Measurements from ENCODE around the gene PAPPA.

PAPPA gene

DNA sequence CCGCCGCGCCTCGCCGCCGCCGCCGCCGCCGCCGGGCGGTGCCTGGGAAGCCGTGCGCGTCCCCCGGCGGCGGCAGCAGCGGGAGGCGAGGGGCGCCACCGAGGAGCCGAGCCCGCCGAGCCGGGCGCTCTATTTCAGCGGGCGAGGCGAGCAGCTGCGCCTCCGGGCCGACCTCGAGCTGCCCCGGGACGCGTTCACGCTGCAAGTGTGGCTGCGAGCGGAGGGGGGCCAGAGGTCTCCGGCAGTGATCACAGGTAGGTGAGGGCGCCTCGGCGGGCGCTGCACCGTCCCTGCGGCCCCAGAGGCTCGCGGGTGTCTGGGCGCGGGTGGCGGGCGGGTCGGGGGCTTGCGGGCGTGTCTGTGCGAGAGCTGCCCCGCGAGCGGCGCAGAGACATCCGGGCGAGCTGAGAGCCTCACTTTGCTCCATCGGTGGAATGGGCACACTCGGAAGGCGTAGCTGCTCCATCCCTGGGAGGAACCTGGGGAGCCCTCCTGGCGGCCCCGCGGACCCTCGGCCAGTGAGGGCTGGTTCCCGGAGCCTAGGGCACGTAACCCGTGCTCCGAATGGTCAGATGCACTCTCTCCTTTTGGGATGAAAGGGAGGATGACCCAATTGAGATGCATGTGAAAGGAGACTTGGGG is 864 bp downstream of the PAPPA start:
- Histone ChIP-seq H3K9ac (ENCODE audit: low read length) (peak overlapping the region; percentile 71), H3K9me3 (ENCODE audit: control insufficient read depth, low read length) (no peaks in the 10 kb centered on the region), H3K27me3 (ENCODE audit: control insufficient read depth, insufficient read depth, low read length) (peaks cover 50% of the 10 kb centered on the region), H3K4me1 (ENCODE audit: control insufficient read depth, insufficient read depth, low read length) (peaks cover 5% of the 10 kb centered on the region), H3K4me3 (ENCODE audit: low read length) (peak overlapping the region; percentile 18), H3K36me3 (ENCODE audit: control insufficient read depth, insufficient read depth, low read length) (no peaks in the 10 kb centered on the region)

DNA sequence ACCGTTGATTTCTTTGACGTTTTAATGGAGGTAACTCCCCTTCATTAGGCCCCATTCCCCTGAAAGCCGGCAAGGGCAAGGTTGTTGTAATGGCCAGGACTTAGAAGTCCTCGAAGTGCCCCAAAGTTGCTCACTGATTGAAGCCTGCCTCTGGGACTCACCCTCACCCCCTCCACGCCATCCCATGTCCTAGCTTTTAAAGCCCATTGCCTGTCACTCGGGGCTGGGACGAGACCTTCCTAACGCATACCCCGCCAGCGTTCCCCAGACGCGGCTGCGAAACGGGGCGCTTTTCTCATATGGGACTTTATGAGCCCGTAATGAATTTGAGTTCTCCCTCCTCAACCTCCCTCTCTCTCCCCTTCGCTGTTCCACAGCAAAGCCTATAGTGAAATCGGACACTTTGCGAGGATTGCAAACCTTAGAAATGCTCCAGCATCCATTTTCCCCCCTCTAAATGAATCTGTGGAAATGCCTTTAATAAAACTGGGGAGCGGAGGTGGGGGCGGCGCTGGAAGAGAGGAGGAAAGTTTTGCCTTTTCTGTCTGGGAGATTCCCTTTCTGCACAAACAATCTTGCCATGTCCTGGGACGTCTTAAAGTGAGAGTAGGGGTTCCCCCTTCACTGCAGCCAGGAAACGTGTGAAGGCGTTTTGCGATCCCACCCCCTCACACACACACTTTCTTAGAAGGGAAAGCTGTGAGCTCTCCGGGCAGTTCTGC is 1.5 kb downstream of the PAPPA start:
- Histone ChIP-seq H3K4me1 (ENCODE audit: control insufficient read depth, insufficient read depth, low read length) (peaks cover 5% of the 10 kb centered on the region), H3K9ac (ENCODE audit: low read length) (peak overlapping the region; percentile 71), H3K9me3 (ENCODE audit: control insufficient read depth, low read length) (no peaks in the 10 kb centered on the region), H3K4me3 (ENCODE audit: low read length) (peak overlapping the region; percentile 18), H3K27me3 (ENCODE audit: control insufficient read depth, insufficient read depth, low read length) (peaks cover 50% of the 10 kb centered on the region), H3K36me3 (ENCODE audit: control insufficient read depth, insufficient read depth, low read length) (no peaks in the 10 kb centered on the region)

GRCh38 chr9:116155698-116156039 is 2.1 kb downstream of the PAPPA start:
- Histone ChIP-seq H3K36me3 (ENCODE audit: control insufficient read depth, insufficient read depth, low read length) (no peaks in the 10 kb centered on the region), H3K4me1 (ENCODE audit: control insufficient read depth, insufficient read depth, low read length) (peaks cover 5% of the 10 kb centered on the region), H3K27me3 (ENCODE audit: control insufficient read depth, insufficient read depth, low read length) (peaks cover 50% of the 10 kb centered on the region), H3K4me3 (ENCODE audit: low read length) (no peak overlapping the region), H3K9me3 (ENCODE audit: control insufficient read depth, low read length) (no peaks in the 10 kb centered on the region), H3K9ac (ENCODE audit: low read length) (peak overlapping the region; percentile 71)

DNA sequence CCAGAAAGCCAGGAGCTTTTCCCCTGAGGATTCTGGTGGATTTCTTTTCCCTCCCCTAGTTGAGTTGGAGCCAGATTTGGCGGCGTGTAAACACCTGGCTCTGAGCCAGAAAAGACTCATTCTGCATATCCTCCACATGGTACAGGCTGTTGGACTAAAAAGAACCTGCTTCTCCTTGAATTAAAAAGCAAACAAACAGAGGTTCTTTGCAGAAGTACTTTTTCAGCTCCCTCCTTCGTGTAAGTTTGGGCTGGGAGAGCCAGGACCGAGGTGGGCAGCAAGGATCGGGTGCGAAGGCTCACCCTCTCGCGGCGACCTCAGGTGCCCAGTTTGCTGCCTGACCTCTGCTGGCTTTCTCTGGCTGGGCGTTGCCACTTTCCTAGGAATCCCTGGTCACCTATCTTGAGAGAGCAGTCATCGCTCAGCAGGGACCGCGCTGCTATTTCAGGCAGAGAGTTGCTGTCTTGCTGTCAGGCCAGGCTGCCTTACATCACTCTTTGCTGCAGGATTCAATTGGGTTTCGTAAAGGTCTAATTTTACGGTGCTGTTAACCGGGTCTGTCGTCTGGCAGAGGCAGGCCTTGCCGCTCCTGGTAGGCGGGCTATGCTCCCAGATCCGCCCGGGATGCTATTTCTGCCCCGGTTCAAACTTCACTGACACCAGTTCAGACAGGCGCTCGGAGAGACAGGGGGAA is 3.2 kb downstream of the PAPPA start:
- Histone ChIP-seq H3K9me3 (ENCODE audit: control insufficient read depth, low read length) (no peaks in the 10 kb centered on the region), H3K4me3 (ENCODE audit: low read length) (no peak overlapping the region), H3K36me3 (ENCODE audit: control insufficient read depth, insufficient read depth, low read length) (no peaks in the 10 kb centered on the region), H3K27me3 (ENCODE audit: control insufficient read depth, insufficient read depth, low read length) (peaks cover 50% of the 10 kb centered on the region), H3K9ac (ENCODE audit: low read length) (peak overlapping the region; percentile 51), H3K4me1 (ENCODE audit: control insufficient read depth, insufficient read depth, low read length) (peaks cover 5% of the 10 kb centered on the region)

GRCh38 chr9:116157436-116158138 is 4.0 kb downstream of the PAPPA start:
- H3K4me1 ChIP-seq (ENCODE audit: control insufficient read depth, insufficient read depth, low read length) = peaks cover 5% of the 10 kb centered on the region
- H3K9ac ChIP-seq (ENCODE audit: low read length) = peak overlapping the region; percentile 51
- no peak overlapping the region for H3K4me3 ChIP-seq (ENCODE audit: low read length)
- H3K27me3 ChIP-seq (ENCODE audit: control insufficient read depth, insufficient read depth, low read length) = peaks cover 46% of the 10 kb centered on the region
- no peaks in the 10 kb centered on the region for H3K36me3 ChIP-seq (ENCODE audit: control insufficient read depth, insufficient read depth, low read length)
- H3K9me3 ChIP-seq (ENCODE audit: control insufficient read depth, low read length) = no peaks in the 10 kb centered on the region

DNA sequence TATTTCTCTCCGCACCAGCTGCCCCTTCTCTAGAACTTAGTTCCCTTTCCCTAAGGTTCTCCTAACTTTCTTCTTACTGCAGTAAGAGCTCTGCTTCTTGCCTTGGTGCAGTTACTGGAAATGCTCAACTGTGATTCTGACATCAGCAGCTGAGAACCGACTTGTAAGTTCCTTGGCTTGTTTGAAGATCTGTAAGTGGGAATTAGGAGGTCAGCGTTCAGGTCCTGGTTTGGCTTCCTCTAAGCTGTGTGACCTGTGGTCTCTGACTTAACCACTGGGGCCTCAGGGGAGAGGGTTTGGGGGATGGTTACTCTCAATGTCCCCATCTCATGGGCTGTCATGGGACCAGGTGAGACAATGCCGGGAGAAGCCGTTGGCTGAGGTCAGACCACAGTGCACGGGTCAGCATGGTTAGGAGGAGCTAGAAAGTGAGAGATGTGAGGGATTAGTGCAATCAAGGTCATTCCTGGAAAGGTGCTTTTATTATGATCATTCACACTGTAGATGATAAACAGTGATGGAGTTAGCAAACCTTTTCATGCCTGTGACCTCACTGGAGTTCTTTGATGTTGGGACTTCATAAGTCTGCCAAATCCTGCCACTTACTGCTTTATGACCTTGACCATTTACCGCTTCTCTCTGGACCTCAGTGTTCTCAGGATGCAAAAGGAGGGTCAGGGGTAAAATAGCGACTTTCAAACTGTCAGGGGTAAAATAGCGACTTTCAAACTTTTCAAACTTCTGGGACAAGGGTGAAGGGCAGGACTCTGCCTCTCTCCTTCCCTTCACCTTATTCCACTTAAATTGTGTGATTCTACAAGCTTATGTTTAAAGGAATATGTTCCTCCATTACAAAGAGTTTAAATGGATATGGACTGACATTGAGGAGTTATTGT is 7.3 kb downstream of the PAPPA start:
- Histone ChIP-seq H3K4me3 (ENCODE audit: low read length) (no peak overlapping the region), H3K27me3 (ENCODE audit: control insufficient read depth, insufficient read depth, low read length) (peaks cover 17% of the 10 kb centered on the region), H3K4me1 (ENCODE audit: control insufficient read depth, insufficient read depth, low read length) (no peaks in the 10 kb centered on the region), H3K9me3 (ENCODE audit: control insufficient read depth, low read length) (no peaks in the 10 kb centered on the region), H3K36me3 (ENCODE audit: control insufficient read depth, insufficient read depth, low read length) (no peaks in the 10 kb centered on the region), H3K9ac (ENCODE audit: low read length) (no peak overlapping the region)

DNA sequence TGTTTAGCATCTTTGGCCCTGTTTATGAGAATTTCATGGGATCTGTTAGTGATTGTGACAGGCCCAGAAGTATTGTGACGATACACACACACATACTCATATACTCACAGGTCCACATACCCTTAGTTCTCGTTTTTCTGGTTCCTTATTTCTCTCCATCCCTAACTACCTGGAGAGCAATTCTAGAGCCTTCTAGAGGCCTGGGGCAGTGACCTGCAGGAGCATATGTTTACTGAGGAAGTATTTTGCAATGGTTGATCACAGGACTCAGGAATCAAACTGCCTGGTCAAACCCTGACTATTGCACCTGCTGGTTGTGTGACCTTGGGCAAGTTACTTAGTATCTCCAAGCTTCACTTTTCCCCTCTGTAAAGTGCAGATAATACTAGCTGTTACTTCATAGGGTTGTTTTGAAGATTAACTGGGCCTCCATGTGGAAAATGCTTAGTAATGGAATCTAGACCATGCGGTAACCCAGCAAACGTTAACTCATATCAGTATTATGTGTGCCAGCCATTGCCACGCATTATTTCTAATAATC is 8.7 kb downstream of the PAPPA start:
- no peak overlapping the region for H3K9ac ChIP-seq (ENCODE audit: low read length)
- no peaks in the 10 kb centered on the region for H3K9me3 ChIP-seq (ENCODE audit: control insufficient read depth, low read length)
- no peaks in the 10 kb centered on the region for H3K36me3 ChIP-seq (ENCODE audit: control insufficient read depth, insufficient read depth, low read length)
- H3K4me1 ChIP-seq (ENCODE audit: control insufficient read depth, insufficient read depth, low read length) = no peaks in the 10 kb centered on the region
- H3K27me3 ChIP-seq (ENCODE audit: control insufficient read depth, insufficient read depth, low read length) = peaks cover 6% of the 10 kb centered on the region
- H3K4me3 ChIP-seq (ENCODE audit: low read length) = no peak overlapping the region

DNA sequence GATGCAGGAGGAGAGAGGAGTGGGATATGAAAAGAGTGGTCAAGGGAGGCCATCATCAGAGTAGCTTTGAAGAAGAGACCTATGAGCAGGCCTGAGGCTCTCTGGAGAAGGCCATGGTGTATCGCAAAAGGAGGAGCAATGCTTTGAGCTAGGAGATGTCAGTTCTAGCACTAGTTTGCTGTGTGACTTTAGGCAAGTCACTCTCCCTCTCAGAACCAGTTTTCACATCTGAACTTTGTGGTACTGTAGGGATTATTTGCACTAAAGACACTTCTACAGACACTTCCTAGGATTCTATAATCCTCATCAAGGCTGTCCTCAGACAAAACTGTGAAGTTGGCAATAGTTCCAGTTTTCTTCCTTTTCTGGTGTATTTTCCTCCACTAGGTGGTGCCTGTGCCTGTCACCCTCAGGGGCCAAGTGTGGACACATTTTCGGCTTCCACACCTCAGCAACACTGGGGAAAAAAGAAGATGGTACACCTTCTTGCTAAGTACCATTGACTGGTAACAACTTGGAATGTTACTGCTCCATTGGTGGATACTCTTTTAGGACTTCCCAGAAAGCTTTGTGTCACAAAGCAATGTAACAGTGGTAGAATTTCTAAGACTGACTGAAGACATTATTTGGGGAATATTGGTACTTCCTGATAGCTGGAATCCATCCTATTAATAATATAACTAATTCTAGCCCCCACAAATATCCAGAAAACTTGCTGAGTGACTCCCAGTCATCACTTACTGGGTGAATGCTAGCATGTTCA is 9.9 kb downstream of the PAPPA start:
- H3K36me3 ChIP-seq (ENCODE audit: control insufficient read depth, insufficient read depth, low read length) = no peaks in the 10 kb centered on the region

GRCh38 chr9:116165912-116166311 is 12.3 kb downstream of the PAPPA start:
- no peaks in the 10 kb centered on the region for H3K36me3 ChIP-seq (ENCODE audit: control insufficient read depth, insufficient read depth, low read length)
- no peaks in the 10 kb centered on the region for H3K9me3 ChIP-seq (ENCODE audit: control insufficient read depth, low read length)
- no peak overlapping the region for H3K4me3 ChIP-seq (ENCODE audit: low read length)
- no peaks in the 10 kb centered on the region for H3K27me3 ChIP-seq (ENCODE audit: control insufficient read depth, insufficient read depth, low read length)
- H3K9ac ChIP-seq (ENCODE audit: low read length) = no peak overlapping the region
- H3K4me1 ChIP-seq (ENCODE audit: control insufficient read depth, insufficient read depth, low read length) = no peaks in the 10 kb centered on the region

More for the DNA sequence above, 9.9 kb downstream of the PAPPA start:
- Histone ChIP-seq H3K4me3 (ENCODE audit: low read length) (no peak overlapping the region), H3K9me3 (ENCODE audit: control insufficient read depth, low read length) (no peaks in the 10 kb centered on the region), H3K27me3 (ENCODE audit: control insufficient read depth, insufficient read depth, low read length) (no peaks in the 10 kb centered on the region), H3K9ac (ENCODE audit: low read length) (no peak overlapping the region), H3K4me1 (ENCODE audit: control insufficient read depth, insufficient read depth, low read length) (no peaks in the 10 kb centered on the region)

DNA sequence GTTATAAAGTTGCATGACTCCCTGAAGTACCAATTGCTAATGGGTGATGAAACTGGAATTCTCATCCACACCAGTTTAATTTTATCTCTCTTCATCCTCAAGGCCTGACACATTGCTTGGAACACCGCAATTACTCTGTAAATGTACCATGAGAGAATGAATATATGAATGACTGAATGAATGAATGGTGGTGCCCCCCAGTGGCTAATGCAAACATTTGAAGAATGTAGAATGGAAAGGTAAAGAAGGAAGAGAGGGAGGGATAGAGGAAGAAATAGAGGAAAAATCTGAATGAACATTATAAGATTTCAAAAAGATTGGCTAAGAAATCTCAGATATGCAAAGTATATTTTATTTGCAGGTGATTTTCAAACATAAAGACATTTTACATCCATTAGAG is 13.1 kb downstream of the PAPPA start:
- H3K27me3 ChIP-seq (ENCODE audit: control insufficient read depth, insufficient read depth, low read length) = no peaks in the 10 kb centered on the region
- H3K4me3 ChIP-seq (ENCODE audit: low read length) = no peak overlapping the region
- no peaks in the 10 kb centered on the region for H3K9me3 ChIP-seq (ENCODE audit: control insufficient read depth, low read length)
- H3K36me3 ChIP-seq (ENCODE audit: control insufficient read depth, insufficient read depth, low read length) = no peaks in the 10 kb centered on the region
- H3K4me1 ChIP-seq (ENCODE audit: control insufficient read depth, insufficient read depth, low read length) = no peaks in the 10 kb centered on the region
- H3K9ac ChIP-seq (ENCODE audit: low read length) = no peak overlapping the region

Data from mucosa of stomach (tissue), 1 donor.